NB4 (cell line): ENCODE data around the gene GTF2A1L.

Experiments
- DNase-seq: peaks from one replicate; pipeline ENCODE4 v3.0.0; 2010; ENCODE audit warnings: low read depth
- H3K4me3 ChIP-seq: one replicate; pipeline ENCODE4 v1.5.1; 2011; ENCODE audit warnings: mild to moderate bottlenecking, low read depth, low read length, moderate library complexity
- MYC ChIP-seq: IDR thresholded peaks from 2 replicates; pipeline ENCODE4 v1.6.1; 2011; ENCODE audit warnings: low read depth, low read length
- POLR2A ChIP-seq: IDR thresholded peaks from 2 replicates; pipeline ENCODE4 v1.6.1; 2011; ENCODE audit warnings: mild to moderate bottlenecking; ENCODE audit not compliant: insufficient read length; ENCODE audit errors: extremely low read depth
- TF ChIP-seq, protein P1 (sequence below): IDR thresholded peaks from one replicate; pipeline ENCODE4 v1.5.1; 2012; ENCODE audit warnings: low read depth, low read length
- TF ChIP-seq, protein P2 (sequence below): IDR thresholded peaks from 2 replicates; pipeline ENCODE4 v1.6.1; 2011; ENCODE audit warnings: low read depth, low read length

Gene GTF2A1L

DNA sequence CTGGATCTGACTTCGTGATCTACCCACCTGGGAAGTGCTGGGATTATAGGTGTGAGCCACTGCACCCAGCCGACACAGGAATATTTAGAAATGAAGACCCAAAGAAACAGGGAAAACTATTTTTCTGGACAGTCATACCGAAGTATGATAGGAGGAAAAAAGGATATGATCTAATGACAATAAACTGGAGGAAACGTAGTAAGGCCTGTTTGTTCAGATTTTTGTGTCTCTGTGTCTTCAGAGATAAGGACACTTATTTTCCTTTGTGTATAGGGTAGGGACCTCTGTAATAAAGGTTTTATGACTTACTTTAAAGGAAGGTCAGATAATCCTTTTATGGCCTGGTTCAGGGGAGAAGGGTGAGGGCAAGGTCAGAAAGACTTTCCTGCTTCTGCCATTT, 55.9 kb downstream of the GTF2A1L start:
- no peak for DNase-seq
- H3K4me3 ChIP-seq, result no peak overlapping the region
- TF ChIP-seq, protein P1, sequence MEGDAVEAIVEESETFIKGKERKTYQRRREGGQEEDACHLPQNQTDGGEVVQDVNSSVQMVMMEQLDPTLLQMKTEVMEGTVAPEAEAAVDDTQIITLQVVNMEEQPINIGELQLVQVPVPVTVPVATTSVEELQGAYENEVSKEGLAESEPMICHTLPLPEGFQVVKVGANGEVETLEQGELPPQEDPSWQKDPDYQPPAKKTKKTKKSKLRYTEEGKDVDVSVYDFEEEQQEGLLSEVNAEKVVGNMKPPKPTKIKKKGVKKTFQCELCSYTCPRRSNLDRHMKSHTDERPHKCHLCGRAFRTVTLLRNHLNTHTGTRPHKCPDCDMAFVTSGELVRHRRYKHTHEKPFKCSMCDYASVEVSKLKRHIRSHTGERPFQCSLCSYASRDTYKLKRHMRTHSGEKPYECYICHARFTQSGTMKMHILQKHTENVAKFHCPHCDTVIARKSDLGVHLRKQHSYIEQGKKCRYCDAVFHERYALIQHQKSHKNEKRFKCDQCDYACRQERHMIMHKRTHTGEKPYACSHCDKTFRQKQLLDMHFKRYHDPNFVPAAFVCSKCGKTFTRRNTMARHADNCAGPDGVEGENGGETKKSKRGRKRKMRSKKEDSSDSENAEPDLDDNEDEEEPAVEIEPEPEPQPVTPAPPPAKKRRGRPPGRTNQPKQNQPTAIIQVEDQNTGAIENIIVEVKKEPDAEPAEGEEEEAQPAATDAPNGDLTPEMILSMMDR, result no peak
- TF ChIP-seq, protein P2, sequence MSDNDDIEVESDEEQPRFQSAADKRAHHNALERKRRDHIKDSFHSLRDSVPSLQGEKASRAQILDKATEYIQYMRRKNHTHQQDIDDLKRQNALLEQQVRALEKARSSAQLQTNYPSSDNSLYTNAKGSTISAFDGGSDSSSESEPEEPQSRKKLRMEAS, result no peak
- TF ChIP-seq POLR2A (no peak), MYC (no peak)

DNA sequence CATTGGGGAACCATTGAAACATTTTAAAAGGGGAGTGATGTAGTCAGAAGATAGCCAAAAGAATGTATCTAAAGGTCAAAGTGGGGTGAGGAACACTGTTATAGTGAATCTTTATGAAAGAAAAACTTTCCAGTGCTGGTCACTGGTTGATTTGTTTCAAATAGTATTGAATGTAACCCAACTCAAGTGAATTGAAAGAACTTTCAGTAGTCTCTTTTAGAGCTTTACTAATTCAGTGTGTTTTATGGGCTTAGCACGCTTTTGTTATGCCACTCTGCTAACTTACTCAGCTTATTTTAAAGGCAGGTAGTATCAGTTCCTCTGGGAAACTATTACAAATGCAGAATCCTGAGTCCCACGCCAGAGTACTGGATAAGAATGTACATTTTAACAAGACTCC, 57.3 kb downstream of the GTF2A1L start:
- no peak overlapping the region for H3K4me3 ChIP-seq
- TF ChIP-seq, protein P2, result no peak
- TF ChIP-seq POLR2A (no peak), MYC (no peak)
- TF ChIP-seq, protein P1, result no peak
- no peak for DNase-seq

DNA sequence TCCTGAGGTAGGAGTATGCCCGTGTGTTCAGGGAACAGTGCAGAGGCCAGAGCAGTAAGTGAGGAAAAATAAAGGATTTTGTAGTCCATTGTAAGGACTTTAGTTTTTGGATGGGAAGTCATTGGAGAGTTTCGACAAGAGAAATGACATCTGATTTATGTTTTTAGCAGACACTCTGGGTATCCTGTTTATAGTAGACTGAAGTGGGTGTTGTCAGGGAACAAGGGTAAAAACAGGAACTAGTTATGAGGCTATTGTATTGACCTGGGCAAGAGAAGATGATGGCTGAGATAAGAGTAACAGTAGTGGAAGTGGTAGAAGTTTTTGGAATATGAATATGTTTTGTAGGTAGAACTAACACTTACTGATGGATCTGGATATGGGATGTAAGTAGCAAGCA, 59.8 kb downstream of the GTF2A1L start:
- H3K4me3 ChIP-seq, result no peak overlapping the region
- no peak for TF ChIP-seq POLR2A
- TF ChIP-seq, protein P1, result no peak
- TF ChIP-seq MYC, result no peak
- TF ChIP-seq, protein P2, result no peak
- DNase-seq, result peak; percentile 12

DNA sequence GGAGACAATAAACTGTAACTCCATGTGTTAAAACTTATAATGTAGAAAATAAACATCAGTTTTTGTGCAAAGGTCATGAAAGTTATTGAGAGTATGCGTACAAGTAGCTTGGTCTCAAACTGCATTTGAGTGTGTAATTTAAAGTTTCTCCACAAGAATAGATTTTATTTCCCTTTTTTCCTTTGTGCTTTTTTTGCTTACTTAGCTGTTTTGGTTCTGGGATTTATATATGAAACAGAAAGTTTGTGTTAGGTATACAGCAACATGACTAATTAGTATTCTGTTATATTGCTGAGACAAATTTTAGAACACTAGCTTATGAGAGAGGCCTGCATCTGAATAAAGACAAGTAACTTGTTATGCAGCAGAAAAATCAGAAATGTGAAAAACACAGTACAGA, 67.5 kb downstream of the GTF2A1L start:
- TF ChIP-seq, protein P2, result no peak
- TF ChIP-seq POLR2A, result no peak
- TF ChIP-seq, protein P1, result no peak
- no peak for TF ChIP-seq MYC
- no peak overlapping the region for H3K4me3 ChIP-seq
- no peak for DNase-seq

DNA sequence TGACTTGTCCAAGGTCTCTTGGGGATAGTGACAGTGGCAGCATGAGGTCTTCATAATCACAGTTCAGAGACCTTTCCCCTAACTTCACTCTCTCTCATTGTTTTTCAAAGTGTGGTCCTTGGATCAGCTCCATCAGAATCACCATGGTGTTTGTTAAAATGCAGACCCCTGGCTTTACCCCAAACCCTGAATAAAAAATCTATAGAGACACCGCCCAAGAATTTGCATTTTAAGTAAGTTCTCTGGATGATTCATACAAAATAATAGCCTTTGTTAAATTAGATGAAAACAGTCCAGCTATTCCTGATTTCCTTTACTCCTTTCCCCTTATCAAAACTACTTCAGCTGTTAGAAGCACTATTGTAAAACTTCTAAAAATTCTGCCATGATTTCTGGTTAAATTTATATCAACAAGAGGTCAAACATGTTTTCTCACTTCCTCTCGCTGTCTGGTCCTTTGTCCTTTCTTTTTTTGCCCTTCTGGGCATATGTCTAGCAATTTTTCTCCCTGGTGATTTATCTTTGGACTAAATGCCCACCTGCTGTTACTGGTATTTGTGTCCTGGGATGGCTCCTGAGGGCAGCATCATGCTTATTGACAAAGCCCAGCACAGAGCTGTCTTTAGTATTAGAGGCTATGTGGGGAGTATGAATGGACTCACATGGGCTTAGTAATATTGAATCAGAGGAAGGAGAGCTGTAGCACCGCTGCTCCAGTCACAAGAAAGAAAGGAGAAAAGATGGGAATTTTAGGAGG, 74.5 kb downstream of the GTF2A1L start:
- TF ChIP-seq MYC (no peak), POLR2A (no peak)
- TF ChIP-seq, protein P2, result no peak
- TF ChIP-seq, protein P1, result no peak

More for the DNA sequence above, 74.5 kb downstream of the GTF2A1L start:
- no peak for DNase-seq
- no peak overlapping the region for H3K4me3 ChIP-seq
